ENCODE results near the gene WDR48. TPM values are rescaled to one million over a fixed set of nuclear protein-coding genes. Genes with fewer than 3 reads are reported as not detected.
"Not testable (repeated sequence)": the region's sequence is repeated elsewhere in the genome, so short reads cannot be mapped to it uniquely, and the experiment has no call there.

WDR48 gene
- 12.3 and 15.0 TPM in 2 replicates for total RNA-seq (2014; rRNA removed; shearing (Covaris generic))
- polyA plus RNA-seq (2014; cell fraction: nucleus; rRNA removed) = 8.8 and 20.3 TPM in 2 replicates

DNA sequence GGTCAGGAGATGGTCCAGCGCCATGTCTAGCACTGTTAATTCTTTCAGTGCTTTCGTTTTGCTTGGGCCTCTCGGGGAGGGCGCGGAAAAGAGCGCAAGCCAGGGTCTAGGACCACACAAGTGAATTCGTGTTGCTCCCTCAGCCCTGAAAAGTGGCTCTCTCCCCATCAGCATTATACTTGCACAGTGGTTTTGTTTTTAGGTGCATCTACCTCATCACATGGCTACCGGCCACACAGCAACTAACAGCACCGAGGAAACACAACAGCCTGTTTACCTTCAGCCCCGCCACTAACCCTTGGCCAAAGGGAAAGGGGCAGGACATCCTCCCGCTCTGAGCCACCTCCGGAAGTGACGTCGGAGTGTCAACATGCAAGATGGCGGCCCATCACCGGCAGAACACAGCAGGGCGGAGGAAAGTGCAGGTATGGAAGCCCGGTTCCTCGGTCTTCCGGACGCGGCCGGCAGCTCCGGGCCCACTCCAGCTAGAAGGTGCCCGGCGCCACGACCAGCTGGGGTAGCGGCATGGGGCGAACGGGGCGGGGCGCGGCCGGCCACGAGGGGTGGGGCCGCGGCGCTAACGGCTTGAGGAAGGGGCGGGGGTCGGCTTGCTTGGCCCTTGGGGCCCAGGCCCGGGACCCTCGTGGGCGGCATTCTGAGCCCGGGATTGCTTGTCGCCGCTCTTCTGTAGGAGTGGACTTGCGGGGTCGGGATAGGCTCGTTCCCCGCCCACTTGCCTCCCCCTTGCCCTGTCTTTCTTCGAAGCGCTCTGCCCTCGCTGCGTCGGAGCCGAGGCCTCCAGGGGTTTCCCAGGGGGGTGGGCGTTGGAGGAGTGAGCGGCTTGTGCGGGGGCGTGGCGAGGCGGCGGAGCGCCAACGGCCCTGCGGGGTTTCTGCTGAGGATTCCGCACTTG lies at the start of gene WDR48, which contains the start of gene SCN11A:
TSS of gene WDR48 (plus strand) at position 368 of the 913 bp plus-strand sequence. CDS start at position 378, 10 bp downstream.
TSS of gene SCN11A (minus strand) at position 296 of the 913 bp plus-strand sequence. CDS start 101,582 bp downstream, outside the sequence.
- DNase-seq (ENCODE audit: extremely low read depth, low read depth) = peak; percentile 74

DNA sequence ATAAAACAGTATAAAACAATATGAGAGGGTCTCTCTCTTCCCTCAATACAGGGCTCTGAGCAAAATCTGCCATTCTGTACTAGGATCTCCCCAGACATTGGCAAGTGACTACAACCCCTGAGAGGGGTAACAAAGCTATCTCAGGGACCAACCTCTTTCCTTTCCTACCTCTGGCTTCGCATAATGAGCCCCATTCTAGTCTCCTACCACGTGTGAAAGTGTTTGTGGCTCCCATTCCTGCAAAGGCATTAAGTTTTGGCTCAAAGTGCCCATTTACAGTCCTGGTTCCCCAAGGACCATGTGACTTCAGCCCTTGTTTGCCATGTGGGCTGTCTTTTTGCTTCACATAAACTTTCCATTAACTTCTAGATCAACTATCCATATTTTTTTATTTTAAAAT lies 46.5 kb upstream of the WDR48 start:
- DNase-seq (ENCODE audit: extremely low read depth, low read depth) = no peak

DNA sequence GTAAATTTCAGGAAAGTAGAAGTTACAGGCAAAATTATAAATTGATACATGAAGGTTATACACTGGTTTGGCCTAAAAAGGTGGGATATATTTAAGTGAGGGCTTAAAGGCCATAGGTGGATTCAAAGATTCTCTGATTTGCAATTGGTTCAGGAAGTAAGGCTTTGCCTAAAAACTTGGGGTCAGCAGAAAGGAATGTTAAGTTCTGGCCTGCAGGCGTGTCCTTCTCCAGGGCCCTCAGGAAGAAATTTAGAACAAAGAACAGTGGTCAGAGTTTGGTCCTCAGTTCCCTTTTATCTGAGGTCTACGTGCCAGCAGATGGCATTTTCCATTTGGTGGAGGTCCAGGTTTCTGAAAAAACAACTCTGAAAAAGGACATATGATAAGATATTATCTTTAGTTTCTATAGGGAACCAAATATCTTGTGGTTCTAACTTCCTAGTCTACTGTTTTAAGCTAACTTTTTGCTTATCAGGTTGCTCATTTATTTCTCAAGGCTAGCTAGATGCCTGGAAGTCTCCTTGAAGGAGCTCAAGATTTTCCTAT lies 40.6 kb upstream of the WDR48 start:
- no peak for DNase-seq (ENCODE audit: extremely low read depth, low read depth)

DNA sequence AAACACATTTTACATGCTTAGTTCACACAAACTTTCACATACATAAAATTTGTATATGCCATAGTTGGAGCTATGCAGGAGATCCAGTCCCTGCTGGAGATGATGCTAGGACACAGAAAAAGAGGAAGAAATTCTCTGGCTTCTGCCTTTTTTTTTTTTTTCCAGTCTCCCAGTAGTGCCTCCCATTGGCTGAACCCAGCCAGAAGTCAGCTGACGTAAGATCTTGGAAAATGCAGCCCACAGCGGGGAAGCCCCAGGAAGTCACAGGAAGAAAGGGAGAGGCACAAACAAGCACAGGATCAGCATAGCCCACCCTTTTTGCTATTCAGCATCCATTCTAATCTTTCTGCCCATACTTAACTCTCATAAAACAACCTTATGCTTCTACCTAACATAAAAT lies 38.5 kb upstream of the WDR48 start:
- DNase-seq (ENCODE audit: extremely low read depth, low read depth) = no peak

DNA sequence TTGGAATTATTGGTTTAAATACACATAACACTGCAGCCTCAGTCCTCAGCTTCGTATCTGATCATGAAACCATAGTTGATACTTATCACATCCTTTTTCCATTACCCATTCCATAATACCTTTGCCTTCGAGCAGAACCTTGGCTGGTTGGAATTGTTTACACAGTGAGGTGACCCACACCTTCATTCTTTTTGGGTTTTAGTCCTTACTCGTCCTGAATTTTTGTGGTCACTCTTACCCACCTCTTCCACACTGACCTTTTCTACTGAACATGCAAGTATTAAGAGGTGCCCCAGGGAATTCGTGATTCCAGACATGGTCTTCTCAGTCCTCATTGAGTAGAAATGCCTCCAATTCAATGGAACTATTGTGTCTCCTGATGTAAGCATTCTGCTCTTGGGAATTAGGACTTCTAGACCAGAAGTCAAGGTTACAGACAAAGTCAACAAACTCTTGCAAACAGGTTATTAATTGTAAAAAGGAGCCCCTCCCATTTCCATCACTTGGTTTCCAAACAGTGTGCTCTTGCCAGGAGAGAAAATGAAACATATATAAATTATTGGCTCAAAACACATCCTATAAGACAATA lies 37.8 kb upstream of the WDR48 start:
- no peak for DNase-seq (ENCODE audit: extremely low read depth, low read depth)

DNA sequence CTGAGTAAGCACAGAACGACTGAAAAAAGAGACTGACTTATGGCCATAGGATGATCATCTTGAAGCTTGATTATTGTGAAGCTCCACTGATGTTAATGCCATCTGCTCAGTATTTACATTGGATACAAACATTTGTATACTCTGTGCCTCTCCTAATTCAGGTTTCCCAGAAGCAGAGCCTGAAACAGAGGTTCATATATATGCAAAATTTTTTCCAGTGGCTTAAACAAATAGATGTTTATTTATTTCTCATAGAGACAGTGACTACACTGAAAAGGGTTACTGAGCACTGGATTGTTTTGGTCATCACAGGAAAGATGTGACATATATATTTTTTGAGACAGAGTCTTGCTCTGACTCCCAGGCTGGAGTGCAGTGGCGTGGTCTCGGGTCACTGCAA lies 36.4 kb upstream of the WDR48 start:
- no peak for DNase-seq (ENCODE audit: extremely low read depth, low read depth)

DNA sequence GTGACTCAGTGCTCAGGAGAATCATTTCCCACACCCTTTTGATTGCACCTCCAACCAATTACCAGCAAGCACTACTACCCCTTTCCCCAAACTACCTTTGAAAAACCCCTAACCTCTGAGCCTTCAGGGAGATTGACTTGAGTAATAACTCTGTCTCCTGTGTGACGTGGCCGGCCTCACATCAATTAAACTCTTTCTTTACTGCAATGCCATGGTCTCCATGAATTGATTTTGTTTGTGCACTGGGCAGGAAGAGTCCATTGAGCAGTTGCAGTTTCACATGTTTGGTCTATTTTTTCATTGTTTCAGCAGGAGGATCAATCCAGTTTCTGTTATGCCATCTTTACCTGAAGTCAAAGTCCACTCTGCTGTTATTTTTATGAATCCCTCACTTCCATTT lies 32.5 kb upstream of the WDR48 start:
- DNase-seq (ENCODE audit: extremely low read depth, low read depth) = no peak

DNA sequence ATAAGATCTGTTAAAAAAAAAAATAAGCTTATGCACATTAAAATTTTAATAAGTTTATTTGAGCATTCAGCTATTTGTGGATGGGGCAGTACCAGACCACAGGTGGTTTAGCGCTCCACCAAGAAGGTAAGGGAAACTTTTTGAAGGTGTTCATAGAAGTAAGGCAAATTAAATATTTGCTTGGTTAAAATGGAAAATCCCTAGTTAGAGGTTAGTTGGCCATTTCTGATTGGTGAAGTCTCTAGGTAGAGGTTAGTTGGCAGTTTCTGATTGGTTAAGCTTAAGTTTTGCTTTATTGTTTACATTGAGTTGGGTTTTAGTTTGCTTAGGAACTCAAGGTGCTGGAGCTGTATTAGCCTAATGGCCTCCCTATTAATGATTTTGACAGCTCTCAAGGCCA lies 30.8 kb upstream of the WDR48 start:
- DNase-seq (ENCODE audit: extremely low read depth, low read depth) = no peak

DNA sequence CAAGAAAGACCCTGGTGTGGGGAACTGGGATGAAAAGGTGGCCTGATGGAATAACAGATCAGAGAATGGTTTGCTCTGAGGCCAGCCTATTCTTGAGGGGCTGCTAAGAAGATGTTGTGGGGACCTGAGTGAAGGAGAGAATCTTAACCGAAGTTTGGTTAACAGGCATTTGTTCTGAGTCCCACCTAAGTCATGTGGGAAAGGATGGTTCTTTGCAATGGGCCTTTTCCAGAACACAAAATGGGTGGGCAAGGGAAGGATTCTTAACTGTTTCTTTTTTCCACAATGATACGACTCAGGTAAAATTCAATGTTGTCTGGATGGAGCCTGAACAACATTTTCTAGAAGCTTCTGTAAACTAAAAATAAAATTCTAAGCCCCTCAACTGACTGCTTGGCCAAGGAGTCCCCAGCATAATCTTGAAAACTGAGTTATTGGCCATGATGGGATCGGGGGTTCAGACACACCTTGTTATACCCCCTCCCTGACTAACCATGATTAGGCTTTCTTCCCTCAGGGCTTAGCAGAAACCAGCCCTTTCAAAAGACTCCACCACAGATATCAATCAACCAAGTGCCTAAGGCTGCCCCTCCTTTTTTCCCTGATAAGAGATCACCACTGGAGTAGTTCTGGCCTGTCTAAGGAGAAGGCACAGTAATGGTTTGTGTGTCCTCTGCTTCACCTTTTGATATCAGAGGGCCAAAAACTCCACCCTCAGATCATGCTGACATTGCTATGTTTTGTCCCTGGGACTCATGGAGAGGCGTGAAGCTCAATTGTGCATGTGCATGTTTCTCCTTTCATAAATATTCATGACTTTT lies 30.1 kb upstream of the WDR48 start:
- no peak for DNase-seq (ENCODE audit: extremely low read depth, low read depth)

DNA sequence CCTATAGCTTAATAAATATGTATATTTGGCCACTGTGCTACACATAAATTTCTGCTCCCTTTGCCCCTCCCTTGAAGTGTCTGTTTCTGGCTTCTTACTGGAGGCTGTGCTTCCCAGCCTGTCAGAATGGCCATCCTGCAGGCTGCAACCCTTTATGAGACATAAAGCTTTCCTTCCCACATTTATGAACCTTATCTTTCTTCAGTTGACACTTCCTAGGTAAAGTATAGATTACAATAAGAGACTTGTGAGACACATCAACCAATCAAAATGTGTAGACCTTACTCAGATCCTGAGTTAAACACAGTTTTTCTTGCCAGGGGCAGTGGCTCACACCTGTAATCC lies 29.6 kb upstream of the WDR48 start:
- DNase-seq (ENCODE audit: extremely low read depth, low read depth) = no peak

DNA sequence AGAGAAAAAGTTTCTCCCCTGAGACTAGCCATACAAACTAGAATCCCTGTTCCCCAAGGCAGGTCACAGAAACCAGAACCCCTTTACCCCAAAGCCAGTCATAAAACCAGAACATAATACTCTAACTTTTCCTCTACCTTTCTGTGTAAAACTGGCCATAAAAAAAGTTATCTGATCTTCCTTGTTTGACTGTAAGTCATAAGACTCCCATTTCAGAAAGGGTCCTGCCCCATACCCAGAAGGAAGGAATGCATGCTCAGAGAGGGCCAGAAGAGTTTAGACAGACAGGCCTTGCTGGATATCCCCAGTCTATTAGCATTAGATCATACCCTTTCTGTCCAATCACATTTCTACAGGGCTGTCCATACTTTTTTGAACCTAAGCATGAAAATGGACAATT lies 27.3 kb upstream of the WDR48 start:
- DNase-seq (ENCODE audit: extremely low read depth, low read depth) = no peak

DNA sequence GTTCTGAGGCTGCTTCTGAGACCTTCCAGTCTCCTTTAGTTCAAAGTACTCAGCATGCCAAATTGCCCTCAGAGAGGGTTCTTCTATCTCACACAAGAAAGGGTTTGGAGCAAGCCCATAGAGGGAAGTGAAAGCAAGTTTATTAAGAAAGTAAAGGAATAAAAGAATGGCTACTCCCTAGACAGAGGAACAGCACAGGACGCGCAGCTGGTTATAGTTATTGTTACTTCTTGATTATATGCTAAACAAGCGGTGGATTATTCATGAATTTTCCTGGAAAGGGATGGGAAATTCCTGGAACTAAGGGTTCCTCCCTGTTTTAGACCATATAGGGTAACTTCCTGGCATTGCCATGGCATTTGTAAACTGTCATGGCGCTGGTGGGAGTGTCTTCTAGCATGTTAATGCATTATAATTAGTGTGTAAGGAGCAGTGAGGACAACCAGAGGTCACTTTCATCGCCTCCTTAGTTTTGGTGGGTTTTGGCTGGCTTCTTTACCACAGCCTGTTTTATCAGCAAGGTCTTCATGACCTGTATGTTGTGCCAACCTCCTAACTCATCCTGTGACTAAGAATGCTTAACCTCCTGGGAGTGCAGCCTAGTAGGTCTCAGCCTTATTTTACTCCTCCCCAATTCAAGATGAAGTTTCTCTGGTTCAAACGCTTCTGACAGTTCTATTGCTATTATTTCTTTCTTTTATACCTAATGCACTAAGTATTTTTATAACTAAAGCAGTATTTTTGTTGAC lies 26.4 kb upstream of the WDR48 start:
- DNase-seq (ENCODE audit: extremely low read depth, low read depth) = no peak

DNA sequence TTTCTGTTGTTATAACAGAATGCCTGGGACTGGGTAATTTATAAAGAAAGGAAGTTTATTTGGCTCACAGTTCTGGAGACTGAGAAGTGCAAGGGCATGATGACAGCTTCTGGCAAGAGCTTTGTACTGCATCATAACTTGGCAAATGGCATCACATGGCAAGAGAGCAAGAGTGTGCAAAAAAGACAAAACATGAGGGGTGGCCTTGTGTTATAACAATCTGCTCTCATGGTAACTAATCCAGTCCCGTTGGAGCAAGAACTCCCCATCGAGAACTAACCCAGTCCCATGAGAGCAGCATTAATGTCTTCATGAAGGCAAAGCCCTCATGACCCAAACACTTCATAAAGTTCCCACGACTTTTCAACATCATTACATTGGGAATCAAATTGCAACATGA lies 23.3 kb upstream of the WDR48 start:
- no peak for DNase-seq (ENCODE audit: extremely low read depth, low read depth)

DNA sequence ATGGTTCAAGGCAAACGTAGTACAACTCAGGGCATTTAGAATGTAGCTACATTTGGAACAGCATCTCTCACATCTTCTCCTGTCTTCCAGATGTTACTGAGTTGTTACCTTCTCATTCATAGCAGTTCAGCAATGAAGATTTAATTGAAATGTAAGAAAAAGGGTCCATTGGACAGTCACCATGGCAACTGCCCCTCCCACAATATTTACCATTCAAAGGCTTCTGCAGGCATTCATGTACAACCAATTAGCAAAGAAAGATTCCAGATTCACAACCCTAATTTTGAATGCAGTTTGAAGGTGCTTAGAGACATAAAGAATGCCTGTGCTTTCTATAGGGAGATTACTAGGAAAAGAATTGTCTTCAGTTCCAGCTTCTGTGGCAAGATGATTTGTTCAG lies 22.3 kb upstream of the WDR48 start:
- DNase-seq (ENCODE audit: extremely low read depth, low read depth) = no peak

DNA sequence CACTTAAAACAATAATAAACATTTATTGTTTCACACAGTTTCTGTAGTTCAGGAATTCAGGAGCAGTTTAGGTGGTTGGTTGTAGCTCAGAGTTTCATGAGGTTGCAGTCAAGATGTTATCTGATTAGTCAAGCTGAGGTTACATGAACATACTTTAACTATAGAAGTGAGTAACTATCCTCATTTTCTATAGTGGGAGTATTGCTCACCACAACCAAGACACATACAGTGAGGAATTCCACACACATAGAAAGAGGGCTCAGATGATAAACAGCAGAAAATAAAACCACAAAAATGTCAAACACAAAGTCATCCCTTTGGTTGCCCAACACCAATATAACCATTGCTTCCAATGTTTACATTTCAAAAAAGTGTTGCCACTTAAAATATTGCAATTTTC lies 13.7 kb upstream of the WDR48 start:
- no peak for DNase-seq (ENCODE audit: extremely low read depth, low read depth)

DNA sequence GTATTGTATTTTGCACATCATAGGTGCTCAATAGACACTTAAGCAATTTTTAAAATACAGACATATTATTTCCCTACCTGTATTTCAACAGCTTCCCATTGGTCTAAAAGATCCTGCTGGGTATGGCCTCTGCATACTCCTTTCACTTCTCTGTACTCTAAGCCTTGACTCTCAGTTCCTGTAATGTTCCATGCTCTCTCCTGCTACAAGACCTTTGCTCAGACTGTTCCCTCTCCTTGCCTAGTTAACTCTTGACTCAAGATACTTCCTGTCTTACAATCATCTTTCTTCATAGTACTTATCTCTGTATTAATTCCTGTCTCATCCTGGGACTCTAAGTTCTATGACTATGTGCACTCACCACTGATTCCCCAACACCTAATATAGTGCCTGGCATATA lies 1.8 kb upstream of the WDR48 start:
- DNase-seq (ENCODE audit: extremely low read depth, low read depth) = no peak

DNA sequence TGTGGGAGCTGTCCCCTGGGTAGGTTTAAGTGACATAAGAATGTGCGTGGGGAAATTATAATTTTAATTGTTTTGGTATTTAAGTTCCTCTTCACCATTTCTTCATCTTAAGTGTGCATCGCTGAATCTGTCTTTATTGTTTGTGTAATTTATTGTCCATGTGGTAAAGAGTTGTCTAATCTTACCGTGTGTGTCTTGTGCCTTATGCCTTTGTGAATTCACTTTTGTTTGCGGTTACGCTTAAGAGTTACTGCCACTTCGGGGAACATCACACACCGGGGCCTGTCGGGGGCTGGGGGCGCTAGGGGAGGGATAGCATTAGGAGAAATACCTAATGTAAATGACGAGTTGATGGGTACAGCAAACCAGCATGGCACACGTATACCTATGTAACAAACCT lies 767 bp downstream of the WDR48 start:
- DNase-seq (ENCODE audit: extremely low read depth, low read depth) = no peak

DNA sequence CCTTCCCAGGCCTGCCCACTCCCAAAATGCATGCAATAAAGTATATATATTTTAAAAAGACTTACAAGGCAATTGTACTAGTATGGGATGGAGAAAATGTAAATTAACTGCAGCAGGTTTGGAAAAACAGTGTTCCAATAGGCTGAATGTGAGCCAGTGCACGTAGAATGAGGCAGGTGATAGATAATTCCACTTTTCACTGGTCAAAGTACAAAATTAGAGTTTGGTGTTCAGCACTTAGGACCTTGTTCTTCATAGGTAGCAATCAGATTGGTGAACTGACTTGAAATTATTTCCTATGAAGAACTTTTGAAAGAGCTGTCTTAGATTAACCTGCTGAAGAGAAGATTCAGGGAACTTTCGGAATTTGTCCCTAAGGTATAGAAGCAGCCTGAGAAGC lies 1.9 kb downstream of the WDR48 start:
- no peak for DNase-seq (ENCODE audit: extremely low read depth, low read depth)

DNA sequence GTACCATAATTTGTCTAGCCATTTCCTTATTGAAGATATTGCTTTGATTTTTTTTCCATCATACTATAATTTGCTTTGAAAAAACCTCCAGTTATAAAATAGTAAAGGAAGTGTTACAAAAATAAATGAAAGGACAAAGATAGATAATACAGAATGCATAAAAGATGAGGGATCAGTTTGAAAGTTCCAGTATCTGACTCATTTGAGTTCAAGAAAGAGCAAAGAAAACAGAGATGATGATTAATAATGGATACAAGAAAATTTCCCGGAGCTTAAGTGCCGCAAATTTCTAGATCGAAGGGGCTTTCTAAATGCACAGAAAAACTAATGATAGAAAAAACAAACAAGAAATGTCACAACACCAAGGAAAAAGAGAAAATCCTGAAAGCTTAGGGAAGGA lies 4.3 kb downstream of the WDR48 start:
- no peak for DNase-seq (ENCODE audit: extremely low read depth, low read depth)

DNA sequence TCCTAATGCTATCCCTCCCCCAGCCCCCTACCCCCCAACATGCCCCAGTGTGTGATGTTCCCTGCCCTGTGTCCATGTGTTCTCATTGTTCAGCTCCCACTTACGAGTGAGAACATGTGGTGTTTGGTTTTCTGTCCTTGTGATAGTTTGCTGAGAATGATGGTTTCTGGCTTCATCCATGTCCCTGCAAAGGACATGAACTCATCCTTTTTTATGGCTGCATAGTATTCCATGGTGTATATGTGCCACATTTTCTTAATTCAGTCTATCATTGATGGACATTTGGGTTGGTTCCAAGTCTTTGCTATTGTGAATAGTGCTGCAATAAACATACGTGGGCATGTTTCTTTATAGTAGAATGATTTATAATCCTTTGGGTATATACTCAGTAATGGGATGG lies 9.4 kb downstream of the WDR48 start:
- not testable (repeated sequence) for DNase-seq (ENCODE audit: extremely low read depth, low read depth)
